COR-L47 (cell line): ENCODE measurements around the gene TRABD2B.

Experiments
- DNase-seq: peaks from one replicate; lab custom pipeline; 2025; lab: John Stamatoyannopoulos, UW

The TRABD2B gene

GRCh38 chr1:47935856-47936255 is 61.3 kb downstream of the TRABD2B start:
- DNase-seq = no peak

- no peak for DNase-seq
These were observed 62.0 kb downstream of the TRABD2B start for GRCh38 chr1:47935163-47935562.

- DNase-seq = no peak
These were observed 62.9 kb downstream of the TRABD2B start for GRCh38 chr1:47934243-47934805.

- DNase-seq = no peak
These were observed 64.4 kb downstream of the TRABD2B start for GRCh38 chr1:47932743-47933142.

- peak; percentile 73 for DNase-seq
These were observed 65.8 kb downstream of the TRABD2B start for GRCh38 chr1:47931395-47931794.

- no peak for DNase-seq
These were observed 66.9 kb downstream of the TRABD2B start for GRCh38 chr1:47930210-47930840.

GRCh38 chr1:47927165-47927564 is 70.0 kb downstream of the TRABD2B start:
- no peak for DNase-seq

GRCh38 chr1:47926461-47926999 is 70.7 kb downstream of the TRABD2B start:
- DNase-seq = no peak

- DNase-seq = no peak
These were observed 72.7 kb downstream of the TRABD2B start for GRCh38 chr1:47924270-47925048.

GRCh38 chr1:47921935-47922415 is 75.2 kb downstream of the TRABD2B start:
- no peak for DNase-seq

- DNase-seq = no peak
These were observed 77.9 kb downstream of the TRABD2B start for GRCh38 chr1:47919113-47919833.

GRCh38 chr1:47918257-47918867 is 78.8 kb downstream of the TRABD2B start:
- no peak for DNase-seq

GRCh38 chr1:47917687-47918086 is 79.5 kb downstream of the TRABD2B start:
- no peak for DNase-seq

- DNase-seq = no peak
These were observed 81.4 kb downstream of the TRABD2B start for GRCh38 chr1:47915677-47916353.

- DNase-seq = no peak
These were observed 82.1 kb downstream of the TRABD2B start for GRCh38 chr1:47914952-47915676.

- DNase-seq = no peak
These were observed 82.8 kb downstream of the TRABD2B start for GRCh38 chr1:47914218-47914938.

- no peak for DNase-seq
These were observed 83.9 kb downstream of the TRABD2B start for GRCh38 chr1:47913225-47913823.

GRCh38 chr1:47912756-47913155 is 84.4 kb downstream of the TRABD2B start:
- DNase-seq = no peak

- no peak for DNase-seq
These were observed 85.3 kb downstream of the TRABD2B start for GRCh38 chr1:47911892-47912291.
